Breast epithelium (tissue), 4 donors: ENCODE results near the gene RXFP3. TPM values are rescaled to one million over a fixed set of nuclear protein-coding genes. Genes with fewer than 3 reads are reported as not detected.
"Not testable (repeated sequence)": the region's sequence is repeated elsewhere in the genome, so short reads cannot be mapped to it uniquely, and the experiment has no call there.

Source experiments
- DNase-seq, 2 donors: peaks; one replicate each; pipeline ENCODE4 v3.0.0-alpha.2; 2019; ENCODE audit warnings: low spot score in 2 of 2
- H3K27ac ChIP-seq, 2 donors: fragments of 200-600 bp; sonication (generic) in 1 of 2; one replicate each; pipeline ENCODE4 v1.5.1; 2016 to 2019; ENCODE audit warnings: mild to moderate bottlenecking in 1 of 2
- H3K27me3 ChIP-seq, 2 donors: fragments of 200-600 bp; sonication (generic) in 1 of 2; one replicate each; pipeline versions ENCODE4 v1.5.1 to v1.6.0; 2017 to 2019; ENCODE audit warnings: control low read depth in 1 of 2, mild to moderate bottlenecking in 1 of 2
- H3K36me3 ChIP-seq: fragments of 200-600 bp; one replicate; pipeline ENCODE4 v1.5.1; 2019
- H3K4me1 ChIP-seq, 2 donors: fragments of 200-600 bp; sonication (generic); one replicate each; pipeline ENCODE4 v1.5.1; 2016 to 2019; ENCODE audit warnings: control low read depth in 1 of 2
- H3K4me3 ChIP-seq, 3 donors: fragments of 200-600 bp; sonication (generic); 1 replicate in 2 of 3; 2 replicates in 1 of 3; pipeline ENCODE4 v1.5.1; 2016 to 2019; ENCODE audit warnings: mild to moderate bottlenecking in 3 of 3, moderate library complexity in 2 of 3
- H3K9me3 ChIP-seq, 2 donors: fragments of 200-600 bp; sonication (generic) in 1 of 2; one replicate each; pipeline ENCODE4 v1.5.1; 2016 to 2019; ENCODE audit warnings: control low read depth in 1 of 2
- POLR2A ChIP-seq: fragments of 450-650 bp; IDR thresholded peaks from one replicate; pipeline ENCODE4 v1.6.1; 2016; ENCODE audit warnings: antibody characterized with exemption, mild to moderate bottlenecking, moderate library complexity
- POLR2AphosphoS5 ChIP-seq, 3 donors: sonication (generic); formaldehyde crosslinking; IDR thresholded peaks; one replicate each; pipeline ENCODE4 v1.6.1; 2017; ENCODE audit warnings: antibody characterized with exemption in 3 of 3
- intact Hi-C: fragments of 100-400 bp; cut with DNase I; formaldehyde crosslinking; loops from one replicate; pipeline ENCODE4 v1.15.1; 2023; ENCODE audit warnings: low total_unique reads
- total RNA-seq, 3 donors: library from RNA; depleted of rRNA; stranded (reverse); fragments of >200 nt; gene quantifications; one replicate each; pipeline ENCODE4 v1.1.0, GENCODE V29; 2016
- TF ChIP-seq, protein P1 (sequence below), 3 donors: fragments of 450-650 bp; IDR thresholded peaks; one replicate each; pipeline ENCODE4 v1.5.1; 2016 to 2017; ENCODE audit warnings: antibody characterized with exemption in 3 of 3, mild to moderate bottlenecking in 3 of 3, moderate library complexity in 3 of 3

Gene RXFP3
- total RNA-seq, 3 donors from 2014 or later = not detected

- H3K4me1 ChIP-seq = no peaks in the 10 kb centered on the region
- H3K9me3 ChIP-seq = peaks cover 14 to 36% of the 10 kb centered on the region in 2 donors
- H3K27me3 ChIP-seq = no peaks in the 10 kb centered on the region
- intact Hi-C loops = no loop called here
- no peak overlapping the region for H3K4me3 ChIP-seq
- no peak for DNase-seq
- TF ChIP-seq POLR2AphosphoS5 (IDR thresholded peaks at IDR 0.05) (no peak), POLR2A (no peak)
- TF ChIP-seq, protein P1, sequence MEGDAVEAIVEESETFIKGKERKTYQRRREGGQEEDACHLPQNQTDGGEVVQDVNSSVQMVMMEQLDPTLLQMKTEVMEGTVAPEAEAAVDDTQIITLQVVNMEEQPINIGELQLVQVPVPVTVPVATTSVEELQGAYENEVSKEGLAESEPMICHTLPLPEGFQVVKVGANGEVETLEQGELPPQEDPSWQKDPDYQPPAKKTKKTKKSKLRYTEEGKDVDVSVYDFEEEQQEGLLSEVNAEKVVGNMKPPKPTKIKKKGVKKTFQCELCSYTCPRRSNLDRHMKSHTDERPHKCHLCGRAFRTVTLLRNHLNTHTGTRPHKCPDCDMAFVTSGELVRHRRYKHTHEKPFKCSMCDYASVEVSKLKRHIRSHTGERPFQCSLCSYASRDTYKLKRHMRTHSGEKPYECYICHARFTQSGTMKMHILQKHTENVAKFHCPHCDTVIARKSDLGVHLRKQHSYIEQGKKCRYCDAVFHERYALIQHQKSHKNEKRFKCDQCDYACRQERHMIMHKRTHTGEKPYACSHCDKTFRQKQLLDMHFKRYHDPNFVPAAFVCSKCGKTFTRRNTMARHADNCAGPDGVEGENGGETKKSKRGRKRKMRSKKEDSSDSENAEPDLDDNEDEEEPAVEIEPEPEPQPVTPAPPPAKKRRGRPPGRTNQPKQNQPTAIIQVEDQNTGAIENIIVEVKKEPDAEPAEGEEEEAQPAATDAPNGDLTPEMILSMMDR (IDR thresholded peaks at IDR 0.05) = no peak
- no peaks in the 10 kb centered on the region for H3K36me3 ChIP-seq
- H3K27ac ChIP-seq = no peak overlapping the region
Observed at GRCh38 chr5:33905381-33905780, 30.8 kb upstream of the RXFP3 start.

DNA sequence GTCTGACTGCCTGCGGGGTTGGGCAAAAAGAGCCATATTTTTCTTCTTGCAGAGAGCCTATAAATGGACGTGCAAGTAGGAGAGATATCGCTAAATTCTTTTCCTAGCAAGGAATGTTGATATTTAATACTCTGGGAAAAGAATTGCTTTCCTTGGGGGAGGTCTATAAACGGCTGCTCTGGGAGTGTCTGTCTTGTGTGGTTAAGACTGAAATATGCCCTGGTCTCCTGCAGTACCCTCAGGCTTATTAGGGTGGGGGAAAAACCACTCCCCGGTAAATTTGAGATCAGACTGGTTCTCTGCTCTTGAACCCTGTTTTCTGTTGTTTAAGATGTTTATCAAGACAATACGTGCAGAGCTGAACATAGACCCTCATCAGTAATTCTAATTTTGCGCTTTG, 29.9 kb upstream of the RXFP3 start:
- H3K27me3 ChIP-seq, H3K4me3 ChIP-seq, H3K27ac ChIP-seq, intact Hi-C loops, H3K36me3 ChIP-seq, DNase-seq, H3K4me1 ChIP-seq: not testable (repeated sequence)
- peaks cover 14 to 36% of the 10 kb centered on the region in 2 donors for H3K9me3 ChIP-seq

GRCh38 chr5:33914844-33915243, 21.3 kb upstream of the RXFP3 start:
- intact Hi-C loops, H3K27ac ChIP-seq, H3K4me1 ChIP-seq, H3K27me3 ChIP-seq, H3K36me3 ChIP-seq, H3K4me3 ChIP-seq, DNase-seq, H3K9me3 ChIP-seq: not testable (repeated sequence)

- no peak overlapping the region for H3K4me3 ChIP-seq
- H3K27ac ChIP-seq = no peak overlapping the region
- H3K4me1 ChIP-seq = no peaks in the 10 kb centered on the region
- H3K36me3 ChIP-seq = no peaks in the 10 kb centered on the region
- no peaks in the 10 kb centered on the region for H3K27me3 ChIP-seq
- H3K9me3 ChIP-seq = peaks cover under 1 to 4% of the 10 kb centered on the region in 2 donors
- no peak for DNase-seq
- TF ChIP-seq, protein P1 (IDR thresholded peaks at IDR 0.05) = no peak
- TF ChIP-seq POLR2A (no peak), POLR2AphosphoS5 (IDR thresholded peaks at IDR 0.05) (no peak)
- intact Hi-C loops = loop anchor here (10.0 kb wide), 1 partner anchor 1384 kb away; no protein-coding TSS in a partner anchor
Observed at GRCh38 chr5:33921002-33921401, 15.2 kb upstream of the RXFP3 start.

DNA sequence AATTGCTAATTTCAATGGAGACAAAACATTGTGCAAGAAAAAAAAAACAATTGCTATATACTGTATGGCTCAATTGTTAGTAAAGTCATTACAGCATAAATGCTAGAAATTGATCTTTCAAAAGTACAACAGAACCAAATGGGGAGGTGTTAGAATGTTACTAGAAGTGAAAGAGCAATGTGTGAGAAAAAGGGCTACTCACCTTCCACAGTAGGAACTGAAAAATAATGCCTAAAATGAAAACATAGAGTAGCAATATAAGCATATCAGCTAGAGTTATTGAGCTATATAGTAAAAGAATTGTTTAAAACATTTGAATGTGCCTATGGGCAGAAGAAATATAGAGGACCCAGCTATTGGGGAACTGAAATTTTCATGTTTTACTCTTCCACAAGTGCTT, 10.9 kb upstream of the RXFP3 start:
- no peak for TF ChIP-seq POLR2AphosphoS5 (IDR thresholded peaks at IDR 0.05)
- TF ChIP-seq, protein P1 (IDR thresholded peaks at IDR 0.05) = no peak
- no peak for TF ChIP-seq POLR2A
- no peak for DNase-seq
- Histone ChIP-seq H3K36me3 (no peaks in the 10 kb centered on the region), H3K9me3 (no peaks in the 10 kb centered on the region), H3K27me3 (no peaks in the 10 kb centered on the region), H3K4me1 (no peaks in the 10 kb centered on the region), H3K4me3 (no peak overlapping the region), H3K27ac (no peak overlapping the region)
- intact Hi-C loops = loop anchor here (10.0 kb wide), 1 partner anchor 1380 kb away; no protein-coding TSS in a partner anchor

- no peak for DNase-seq
- Histone ChIP-seq H3K9me3 (no peaks in the 10 kb centered on the region), H3K4me3 (no peak overlapping the region), H3K36me3 (no peaks in the 10 kb centered on the region), H3K4me1 (no peaks in the 10 kb centered on the region), H3K27me3 (no peaks in the 10 kb centered on the region), H3K27ac (no peak overlapping the region)
- intact Hi-C loops = loop anchor here (10.0 kb wide), 1 partner anchor 1377 kb away; no protein-coding TSS in a partner anchor
- no peak for TF ChIP-seq POLR2AphosphoS5 (IDR thresholded peaks at IDR 0.05)
Observed at GRCh38 chr5:33927685-33928084, 8.5 kb upstream of the RXFP3 start.

DNA sequence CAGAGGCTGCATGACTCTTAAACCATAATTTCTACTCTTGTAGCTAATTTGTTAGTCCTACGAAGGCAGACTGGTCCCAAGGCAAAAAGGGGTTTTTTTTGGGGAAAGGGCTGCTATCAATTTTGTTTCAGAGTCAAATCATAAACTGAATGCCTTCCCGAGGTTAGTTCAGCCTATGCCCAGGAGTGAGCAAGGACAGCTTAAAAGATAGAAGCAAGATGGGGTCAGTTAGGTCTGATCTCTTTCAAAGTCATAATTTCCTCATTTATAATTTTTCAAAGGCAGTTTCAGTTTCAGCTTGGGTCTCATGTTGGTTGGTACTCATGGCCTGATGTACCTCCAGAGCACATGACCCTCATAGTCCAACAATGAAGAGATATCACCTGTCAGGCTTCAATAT, 7.9 kb upstream of the RXFP3 start:
- no peaks in the 10 kb centered on the region for H3K4me1 ChIP-seq
- H3K36me3 ChIP-seq = no peaks in the 10 kb centered on the region
- DNase-seq = no peak
- no peak overlapping the region for H3K27ac ChIP-seq
- no peaks in the 10 kb centered on the region for H3K27me3 ChIP-seq
- TF ChIP-seq POLR2AphosphoS5 (IDR thresholded peaks at IDR 0.05) = no peak
- TF ChIP-seq, protein P1 (IDR thresholded peaks at IDR 0.05) = no peak
- H3K9me3 ChIP-seq = no peaks in the 10 kb centered on the region
- no peak overlapping the region for H3K4me3 ChIP-seq
- intact Hi-C loops = loop anchor here (10.0 kb wide), 1 partner anchor 1377 kb away; no protein-coding TSS in a partner anchor
